HT-29 (cell line): ENCODE results near the gene DIDO1. TPM values are rescaled to one million over a fixed set of nuclear protein-coding genes. Genes with fewer than 3 reads are reported as not detected.
A peak's percentile ranks its signal among the peaks of the same experiment; 100 is the strongest.

Experiments
- DNase-seq: peaks from one replicate; pipeline ENCODE4 v3.0.0-alpha.2; 2015; ENCODE audit warnings: low spot score
- small RNA-seq: library from RNA; depleted of rRNA; stranded (forward); fragments of <200 nt; gene quantifications from one replicate; pipeline ENCODE3, GENCODE V24; 2014
- total RNA-seq: library from RNA; depleted of rRNA; stranded (reverse); fragments of >200 nt; shearing (Covaris generic); gene quantifications from 2 replicates; pipeline ENCODE4 v1.2.3, GENCODE V29; 2014; rRNA removed

Gene DIDO1
- total RNA-seq, 1 experiment from 2014 or later, result 78.5 TPM

DNA sequence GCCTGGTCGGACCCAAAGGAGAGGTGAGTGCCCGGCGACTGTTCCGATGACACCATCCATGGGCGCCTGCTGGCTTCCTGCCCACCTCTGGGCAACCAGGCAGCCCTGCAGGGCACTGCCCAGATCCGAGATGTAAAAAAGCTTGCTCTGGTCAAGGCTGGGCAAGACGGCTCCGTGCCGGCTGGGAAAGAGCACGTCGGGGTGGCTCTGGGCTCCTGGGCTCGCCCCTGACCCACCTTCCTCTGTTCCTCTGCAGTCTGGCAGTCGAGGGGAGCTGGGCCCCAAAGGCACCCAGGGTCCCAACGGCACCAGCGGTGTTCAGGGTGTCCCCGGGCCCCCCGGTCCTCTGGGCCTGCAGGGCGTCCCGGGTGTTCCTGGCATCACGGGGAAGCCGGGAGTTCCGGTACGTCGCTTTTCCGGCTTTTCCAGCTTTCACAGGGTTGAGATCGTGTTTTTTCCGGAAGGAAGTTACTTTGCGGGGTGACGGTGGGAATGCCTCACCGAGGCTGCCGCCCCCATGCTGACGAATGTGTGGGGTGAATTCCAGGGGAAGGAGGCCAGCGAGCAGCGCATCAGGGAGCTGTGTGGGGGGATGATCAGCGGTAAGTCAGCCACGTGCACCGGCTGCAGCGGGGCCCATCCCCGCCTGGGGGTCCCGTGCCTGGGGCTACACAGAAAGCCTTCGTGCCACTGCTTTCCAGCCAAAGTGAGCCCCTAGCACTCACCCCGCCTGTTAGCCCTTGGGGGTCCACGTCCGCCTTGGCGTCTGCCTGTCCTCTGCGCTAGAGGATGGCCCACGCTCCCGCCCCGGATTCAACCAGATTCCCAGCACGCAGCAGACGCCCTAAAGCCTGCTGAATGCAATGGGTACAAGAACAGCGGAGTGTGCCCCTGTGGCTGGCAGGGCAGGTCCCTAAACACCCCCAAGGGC, 90.1 kb downstream of the DIDO1 start:
- DNase-seq, result no peak

- DNase-seq, result no peak
These were observed 91.2 kb downstream of the DIDO1 start for GRCh38 chr20:62834967-62835730.

DNA sequence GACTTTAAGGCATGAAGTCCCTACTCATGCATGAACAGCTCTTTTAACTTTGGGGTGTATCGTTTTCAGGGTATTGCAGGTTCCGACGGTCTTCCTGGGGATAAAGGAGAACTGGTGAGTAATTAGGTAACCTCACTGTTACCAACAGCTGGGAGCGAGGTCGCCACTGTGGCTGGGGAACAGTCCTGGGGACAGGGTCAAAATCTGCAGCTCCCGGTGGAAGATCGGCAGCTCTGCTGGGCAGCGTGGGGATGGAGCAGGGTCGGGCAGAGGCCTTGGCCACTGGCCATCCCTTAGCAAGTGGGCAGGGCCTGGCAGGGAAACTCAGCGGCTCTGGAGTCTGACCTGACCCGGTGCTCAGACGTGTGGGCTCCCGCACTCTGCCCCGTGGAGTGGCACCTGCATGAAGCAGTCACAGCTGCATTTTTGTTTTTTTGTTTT, 93.3 kb downstream of the DIDO1 start:
- DNase-seq, result no peak

DNA sequence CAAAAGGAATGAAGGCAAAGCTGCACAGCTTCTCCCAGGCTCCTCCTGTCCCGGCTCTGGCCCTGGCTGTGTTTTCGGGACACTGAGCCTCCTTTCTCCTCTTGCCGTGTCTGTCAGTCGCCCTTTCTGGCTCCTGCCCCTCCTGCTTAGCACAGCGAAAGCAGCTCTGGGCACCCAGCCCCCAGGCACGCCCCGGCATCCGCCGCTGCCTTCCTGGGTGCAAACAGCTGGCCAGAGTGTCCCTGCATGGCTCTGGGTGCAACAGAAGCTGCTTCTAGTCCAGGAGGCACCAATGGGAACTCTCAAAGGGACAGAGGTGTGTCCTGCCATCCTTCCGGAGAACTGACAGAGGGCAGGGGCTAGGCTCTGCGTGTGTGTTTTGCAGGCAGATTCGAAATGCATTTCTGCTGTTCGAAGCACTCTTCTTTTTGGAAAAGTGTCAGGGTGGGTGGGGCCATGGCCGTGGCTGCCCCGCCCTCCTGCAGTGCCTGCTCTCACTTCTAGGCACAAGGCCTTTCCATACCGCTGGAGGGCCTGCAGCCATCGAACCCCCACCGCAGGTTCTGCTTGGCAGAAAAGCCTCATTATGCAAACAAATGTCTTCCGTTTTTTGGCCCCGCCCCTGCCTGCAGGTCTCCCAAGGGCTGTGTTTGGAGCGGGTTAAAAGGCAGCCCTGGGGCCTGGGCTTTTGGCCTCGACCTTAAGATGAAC, 93.9 kb downstream of the DIDO1 start:
- DNase-seq, result no peak

DNA sequence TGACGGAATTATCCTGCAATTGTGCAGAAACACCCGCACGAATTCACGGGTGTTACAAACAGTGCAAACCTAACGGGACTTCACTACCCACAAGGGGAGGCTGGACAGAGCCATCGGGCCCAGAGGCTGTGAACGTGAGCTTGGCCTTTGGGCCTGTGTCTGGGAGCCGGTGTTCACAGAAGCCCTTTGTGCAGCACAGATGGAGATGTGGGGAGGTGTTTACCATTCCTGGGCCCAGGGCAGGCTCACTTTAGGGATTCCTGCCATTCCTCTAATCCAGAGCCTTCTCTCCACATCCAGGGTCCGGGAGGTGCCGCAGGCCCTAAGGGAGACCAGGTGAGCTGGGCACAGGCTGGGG, 94.5 kb downstream of the DIDO1 start:
- no peak for DNase-seq

DNA sequence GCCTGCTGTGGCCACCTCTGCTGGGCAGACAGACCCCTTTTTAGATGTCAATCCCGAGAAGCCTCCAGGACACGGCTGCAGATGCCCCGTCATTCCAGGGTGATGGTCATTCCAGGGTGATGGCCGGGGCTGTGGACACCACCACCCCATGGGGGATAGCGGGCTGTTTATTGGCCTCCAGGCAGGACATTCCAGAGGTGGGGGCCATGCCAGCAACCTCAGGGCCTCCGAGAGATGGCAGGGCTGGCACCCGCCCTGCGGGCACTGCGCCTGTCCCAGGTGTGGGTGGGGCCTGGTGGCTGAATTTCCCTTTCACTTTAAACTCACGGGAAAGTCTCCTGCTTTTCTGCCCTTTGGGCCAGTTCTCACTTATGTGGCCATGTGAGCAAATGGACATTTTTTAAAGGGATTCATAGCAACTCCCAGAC, 94.9 kb downstream of the DIDO1 start:
- DNase-seq, result peak; percentile 60

DNA sequence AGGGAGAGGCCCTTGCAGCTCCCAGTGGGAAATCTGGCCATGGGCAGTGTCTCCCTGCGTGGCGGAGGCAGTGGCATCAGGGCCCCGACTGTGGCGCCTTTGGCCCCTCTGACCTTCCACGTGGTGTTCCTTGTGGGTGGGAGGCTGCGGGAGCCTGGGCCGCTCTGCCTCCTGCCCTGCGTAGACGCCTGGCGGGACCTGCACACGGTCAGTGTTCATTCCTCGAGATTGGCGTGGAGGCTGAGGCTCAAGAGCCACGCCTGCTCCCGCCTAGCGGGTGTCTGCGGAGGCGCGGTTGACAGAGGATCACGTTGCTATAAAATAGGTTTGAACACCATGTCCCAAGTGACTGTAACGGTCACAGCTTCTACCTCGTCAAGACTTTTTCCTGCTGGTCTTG, 95.5 kb downstream of the DIDO1 start:
- DNase-seq, result no peak

DNA sequence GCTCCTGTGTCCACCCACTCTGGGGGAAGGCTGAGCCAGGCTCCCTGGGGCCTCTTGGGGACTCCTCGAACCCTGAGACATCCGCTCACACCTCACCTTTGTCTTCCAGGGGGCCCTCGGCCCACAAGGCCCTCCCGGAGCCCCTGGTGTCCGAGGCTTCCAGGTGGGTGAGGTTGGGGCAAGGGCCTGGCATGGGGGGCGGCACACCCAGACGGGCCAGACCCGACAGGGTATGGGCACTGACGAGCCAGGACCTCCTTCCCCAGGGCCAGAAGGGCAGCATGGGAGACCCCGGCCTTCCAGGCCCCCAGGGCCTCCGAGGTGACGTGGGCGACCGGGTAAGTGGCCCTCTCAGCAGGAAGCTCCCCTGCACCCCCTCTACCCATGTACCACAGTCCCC, 96.1 kb downstream of the DIDO1 start:
- no peak for DNase-seq

DNA sequence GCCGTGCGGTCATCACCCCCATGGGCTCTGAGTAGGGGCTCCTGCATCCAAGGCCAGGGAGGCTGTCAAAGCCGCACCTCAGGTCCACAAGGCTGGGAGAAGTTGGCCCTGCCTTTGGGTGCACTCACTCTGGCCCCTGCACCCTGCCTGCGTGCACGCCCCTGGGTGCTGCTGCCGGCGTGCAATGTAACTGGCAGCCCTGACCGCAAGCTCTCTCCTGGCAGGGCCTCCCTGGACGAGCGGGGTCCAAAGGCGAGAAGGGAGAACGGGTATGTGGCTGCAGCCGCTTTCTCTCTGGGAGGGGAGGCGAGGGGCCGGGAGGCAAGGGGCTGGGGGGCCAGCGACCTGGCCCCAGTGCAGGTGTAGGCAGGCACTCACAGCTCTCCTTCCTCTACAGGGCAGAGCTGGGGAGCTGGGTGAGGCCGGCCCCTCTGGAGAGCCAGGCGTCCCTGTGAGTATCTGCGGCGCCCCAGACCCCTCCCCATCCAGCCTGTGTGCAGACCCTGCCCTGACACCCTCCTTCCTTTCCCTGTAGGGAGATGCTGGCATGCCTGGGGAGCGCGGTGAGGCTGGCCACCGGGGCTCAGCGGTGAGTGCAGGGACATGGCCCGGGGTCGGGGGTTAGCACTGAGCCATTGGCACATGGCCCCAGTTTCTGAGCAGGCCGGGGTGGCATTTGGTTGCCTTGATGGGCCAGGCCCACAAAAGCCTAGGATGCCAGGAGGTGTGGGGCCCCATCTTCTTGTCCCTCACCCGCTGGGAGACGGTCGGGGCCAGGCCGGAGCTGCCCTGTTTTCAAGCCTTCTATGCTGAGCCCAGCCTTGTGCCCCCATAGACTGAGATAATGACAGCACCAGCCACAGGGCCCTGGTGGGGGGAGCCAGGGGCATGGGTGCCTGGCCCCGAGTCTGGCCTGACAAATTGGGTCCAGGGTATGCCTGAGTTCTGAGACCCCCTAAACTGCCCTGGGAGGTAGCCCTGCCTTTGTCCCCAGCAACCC, 96.8 kb downstream of the DIDO1 start:
- DNase-seq, result no peak

DNA sequence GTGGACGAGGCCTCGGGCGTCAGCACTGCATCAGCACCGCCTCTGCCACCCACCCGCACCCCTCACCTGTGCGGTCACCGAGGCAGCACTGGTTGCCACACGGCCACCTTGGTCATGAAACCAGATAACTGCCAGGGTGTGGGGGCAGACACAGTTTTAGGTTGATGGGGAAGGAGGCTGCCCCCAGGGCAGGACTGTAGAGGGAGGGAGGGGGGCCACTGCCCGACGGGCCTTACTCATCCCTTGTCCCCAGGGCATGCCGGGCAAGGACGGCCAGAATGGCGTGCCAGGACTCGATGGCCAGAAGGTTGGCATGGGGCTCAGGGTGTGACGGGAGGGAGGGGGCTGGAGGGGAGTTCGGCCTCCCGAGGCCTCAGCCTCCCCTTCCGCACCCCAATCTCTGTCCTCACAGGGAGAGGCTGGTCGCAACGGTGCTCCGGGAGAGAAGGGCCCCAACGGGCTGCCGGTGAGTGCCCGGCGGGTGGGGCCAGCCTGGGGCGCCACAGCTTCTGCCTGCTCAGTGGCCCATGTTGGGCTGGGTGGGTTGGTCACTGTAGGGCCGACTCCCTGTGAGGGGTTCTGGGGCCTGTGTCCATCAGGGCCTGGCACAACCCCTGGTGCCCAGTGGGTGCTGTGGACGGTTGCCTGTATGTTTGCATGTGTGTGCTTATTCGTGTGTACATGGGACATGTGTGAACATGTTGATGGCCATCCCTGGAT, 97.6 kb downstream of the DIDO1 start:
- no peak for DNase-seq

GRCh38 chr20:62828051-62828450, 98.3 kb downstream of the DIDO1 start:
- DNase-seq, result no peak

Small RNAs within 50 kb of the gene (small RNA-seq; reads per million reads assigned to genes)
- not detected for gene DPH3P1

Other genes with a start within 250 kb of the DIDO1 start
- 76.6 and 78.7 TPM in 2 replicates for gene NTSR1, start 217.7 kb downstream of the DIDO1 start, total RNA-seq
- 88.8 and 98.8 TPM in 2 replicates for gene MRGBP, start 130.0 kb downstream of the DIDO1 start, total RNA-seq
- gene OGFR, start 121.7 kb downstream of the DIDO1 start, total RNA-seq, result 197 and 202 TPM in 2 replicates
- 57.4 and 59.7 TPM in 2 replicates for gene COL9A3, start 109.5 kb downstream of the DIDO1 start, total RNA-seq
- gene TCFL5, start 64.7 kb downstream of the DIDO1 start, total RNA-seq, result 16.1 and 17.1 TPM in 2 replicates
- 66.9 and 67.4 TPM in 2 replicates for gene GID8, start 11.6 kb upstream of the DIDO1 start, total RNA-seq
- gene SLC17A9, start 26.2 kb upstream of the DIDO1 start, total RNA-seq, result 119 and 127 TPM in 2 replicates
- gene BHLHE23, start 80.5 kb upstream of the DIDO1 start, total RNA-seq, result not detected in 2 replicates